ENCODE results near the gene RBM33.

RBM33 gene

GRCh38 chr7:155631155-155631554 lies 13.3 kb upstream of the RBM33 start:
- DNase-seq: no peak

DNA sequence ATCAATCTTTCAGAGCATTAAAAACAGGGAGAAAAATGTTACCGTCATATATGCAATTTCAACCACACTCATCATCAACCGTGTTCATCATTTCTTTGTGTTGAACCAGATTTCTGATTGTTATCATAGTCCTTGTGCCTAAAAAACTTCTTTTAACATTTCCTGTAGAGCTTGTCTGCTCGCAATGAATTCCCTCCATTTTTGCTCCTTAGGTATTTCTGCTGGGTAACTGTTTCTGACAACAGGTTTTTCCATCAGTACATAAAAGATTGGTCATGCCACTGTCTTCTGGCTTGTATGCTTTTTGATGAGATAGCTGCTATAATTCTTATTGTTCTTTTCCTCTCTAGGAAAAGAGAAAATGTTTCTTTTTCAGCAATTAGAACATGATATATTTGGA lies 8.6 kb upstream of the RBM33 start:
- DNase-seq: no peak

DNA sequence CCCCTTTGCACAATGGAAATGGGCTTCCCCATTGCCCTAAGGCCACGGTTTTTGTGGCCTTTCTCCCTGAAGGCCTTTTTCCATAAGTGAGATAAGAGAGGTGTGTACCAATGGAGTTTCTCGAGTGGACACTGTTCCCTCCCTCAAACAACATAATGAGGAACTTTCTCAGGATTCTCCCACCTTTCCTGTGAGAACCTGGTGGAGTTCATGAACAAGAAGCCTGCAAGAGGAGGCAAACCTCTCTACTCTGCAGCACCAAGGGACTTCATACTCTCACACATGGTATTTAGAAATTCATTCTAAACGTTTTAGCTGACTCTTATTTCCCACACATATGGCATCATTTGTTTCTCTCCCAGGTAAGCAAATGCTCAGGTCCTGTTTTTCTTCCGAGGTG lies 7.3 kb upstream of the RBM33 start:
- DNase-seq: no peak

DNA sequence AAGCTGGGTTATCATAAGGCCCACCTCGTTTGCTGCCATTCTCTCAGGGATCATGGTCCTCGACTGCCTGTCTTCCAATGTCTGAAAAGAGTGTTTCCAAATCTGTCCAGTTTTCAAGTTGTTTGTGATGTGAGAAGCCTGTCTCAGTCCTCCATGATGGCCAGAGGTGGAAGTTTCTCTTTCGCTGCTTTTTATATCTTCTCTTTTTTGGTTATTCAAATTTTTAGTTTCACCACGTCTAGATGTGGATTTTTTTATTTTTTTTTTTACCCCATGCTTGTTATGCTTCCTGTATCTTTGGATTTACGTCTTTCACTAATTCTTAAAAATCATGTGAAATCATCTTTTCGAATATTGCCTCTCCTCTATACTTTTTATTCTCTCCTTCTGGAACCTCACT lies 6.1 kb upstream of the RBM33 start:
- no peak for DNase-seq

GRCh38 chr7:155639958-155640520 lies 4.4 kb upstream of the RBM33 start:
- DNase-seq: no peak

GRCh38 chr7:155640629-155641028 lies 3.8 kb upstream of the RBM33 start:
- no peak for DNase-seq

DNA sequence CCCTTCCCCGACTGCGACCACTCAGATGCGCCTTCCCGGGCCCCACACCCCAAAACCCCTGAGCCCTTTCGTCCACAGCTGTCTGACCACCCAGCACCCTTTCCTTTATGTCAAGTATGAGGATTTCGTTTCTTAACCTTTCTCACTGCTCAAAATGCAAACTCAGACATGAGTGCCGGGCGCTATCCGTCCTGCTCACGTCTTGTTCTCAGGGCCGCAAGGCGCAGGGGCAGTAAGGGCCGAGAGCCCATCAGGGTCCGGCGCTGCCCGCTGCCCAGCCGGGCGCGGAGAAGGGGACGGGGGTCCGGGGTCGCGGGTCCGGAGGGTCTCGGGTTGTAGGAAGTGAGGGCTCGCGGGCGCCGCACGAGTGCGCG lies 670 bp upstream of the RBM33 start:
- DNase-seq: no peak

DNA sequence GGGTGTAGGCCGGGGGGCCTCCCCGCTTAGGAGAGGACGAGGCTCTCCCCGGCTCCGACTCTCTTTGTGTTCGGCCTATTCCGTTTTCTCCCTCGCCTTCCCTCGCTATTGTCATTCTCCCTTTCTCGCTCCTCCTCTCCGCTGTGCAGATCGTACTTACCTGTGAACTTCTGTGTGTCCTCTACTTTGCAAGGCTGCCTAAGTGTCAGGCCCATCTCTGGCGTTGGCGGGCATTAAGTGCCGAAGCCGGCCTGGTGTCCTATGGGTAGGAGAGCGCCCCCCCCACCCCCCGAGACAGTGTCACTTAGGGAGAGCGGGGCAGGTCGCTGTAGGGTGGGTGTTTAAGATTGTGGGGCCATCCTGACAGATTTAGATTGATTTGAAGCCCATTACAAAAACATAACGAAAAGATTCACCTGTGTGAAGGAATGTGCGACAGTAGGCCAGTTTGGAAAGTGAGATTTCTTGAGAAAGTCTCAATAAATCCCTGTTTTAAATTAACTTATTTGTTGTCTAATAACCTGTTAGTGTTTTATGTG lies 579 bp downstream of the RBM33 start:
- peak; percentile 25 for DNase-seq

GRCh38 chr7:155645662-155646061 lies 1.2 kb downstream of the RBM33 start:
- no peak for DNase-seq

DNA sequence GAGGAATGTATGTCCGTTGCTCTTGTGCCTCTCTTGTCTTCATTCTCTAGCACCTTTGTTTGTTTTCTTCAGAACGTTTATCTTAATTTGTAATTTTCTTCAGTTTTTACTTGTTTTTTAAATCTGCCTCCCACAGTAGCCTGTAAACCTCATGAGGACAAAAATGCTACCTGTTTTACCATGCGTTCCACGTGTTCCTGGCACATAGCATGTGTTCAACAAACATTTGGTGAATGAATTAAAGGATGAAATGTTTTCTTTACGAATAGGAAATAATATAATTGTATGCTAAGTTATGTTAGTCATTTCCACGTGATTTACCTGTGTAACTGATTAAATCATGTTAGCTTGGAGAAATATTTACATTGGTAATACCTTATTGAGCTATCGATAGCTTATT lies 2.2 kb downstream of the RBM33 start:
- no peak for DNase-seq

GRCh38 chr7:155647302-155647701 lies 2.8 kb downstream of the RBM33 start:
- no peak for DNase-seq

GRCh38 chr7:155647734-155648133 lies 3.3 kb downstream of the RBM33 start:
- DNase-seq: no peak

DNA sequence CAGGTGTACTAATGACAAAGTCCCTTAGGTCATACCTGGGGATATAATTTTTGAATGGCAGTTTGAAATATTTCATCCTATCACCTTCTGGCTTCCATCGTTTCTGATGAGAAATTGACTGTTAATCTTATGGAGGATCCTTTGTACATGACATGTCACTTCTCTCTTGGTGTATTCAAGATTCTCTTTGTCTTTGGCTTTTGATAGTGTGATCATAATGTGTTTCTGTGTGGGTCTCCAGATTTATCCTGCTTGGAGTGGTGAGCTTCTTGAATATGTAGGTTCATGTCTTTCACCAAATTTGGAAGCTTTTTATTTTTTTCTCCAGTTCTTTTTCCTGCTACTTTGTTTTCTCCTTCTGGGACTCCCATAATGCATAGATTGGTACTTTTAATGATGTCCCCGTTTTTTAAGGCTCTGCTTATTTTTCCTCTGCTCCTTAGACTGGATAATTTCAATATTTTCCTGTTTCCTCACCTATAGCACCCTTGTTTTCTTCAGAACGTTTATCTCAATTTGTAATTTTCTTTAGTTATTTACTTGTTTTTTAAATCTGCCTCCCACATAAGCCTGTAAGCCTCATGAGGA lies 4.4 kb downstream of the RBM33 start:
- DNase-seq: no peak

- DNase-seq: no peak
These were observed 5.1 kb downstream of the RBM33 start for GRCh38 chr7:155649588-155649987.

GRCh38 chr7:155652156-155653114 lies 8.0 kb downstream of the RBM33 start:
- DNase-seq: peak; percentile 73

GRCh38 chr7:155653803-155654202 lies 9.3 kb downstream of the RBM33 start:
- peak; percentile 69 for DNase-seq

DNA sequence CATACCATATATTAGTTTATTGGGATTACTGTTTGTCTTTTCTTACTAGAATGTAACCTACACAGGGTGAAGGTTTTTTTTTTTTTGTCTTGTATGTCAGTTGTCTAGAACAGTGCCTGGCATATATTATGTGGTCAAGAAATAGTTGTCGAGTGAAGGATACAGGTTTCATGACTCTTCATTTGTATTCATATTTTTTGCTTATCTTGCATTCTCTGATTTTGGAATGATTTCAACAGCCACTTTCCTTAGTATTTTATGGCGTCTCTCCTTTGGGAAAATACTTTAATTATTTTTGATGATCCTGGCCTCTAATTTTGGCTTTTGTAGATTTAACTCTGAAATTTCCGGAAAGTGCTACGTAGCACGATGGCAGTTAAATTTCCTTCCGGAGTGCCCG lies 12.4 kb downstream of the RBM33 start:
- no peak for DNase-seq

DNA sequence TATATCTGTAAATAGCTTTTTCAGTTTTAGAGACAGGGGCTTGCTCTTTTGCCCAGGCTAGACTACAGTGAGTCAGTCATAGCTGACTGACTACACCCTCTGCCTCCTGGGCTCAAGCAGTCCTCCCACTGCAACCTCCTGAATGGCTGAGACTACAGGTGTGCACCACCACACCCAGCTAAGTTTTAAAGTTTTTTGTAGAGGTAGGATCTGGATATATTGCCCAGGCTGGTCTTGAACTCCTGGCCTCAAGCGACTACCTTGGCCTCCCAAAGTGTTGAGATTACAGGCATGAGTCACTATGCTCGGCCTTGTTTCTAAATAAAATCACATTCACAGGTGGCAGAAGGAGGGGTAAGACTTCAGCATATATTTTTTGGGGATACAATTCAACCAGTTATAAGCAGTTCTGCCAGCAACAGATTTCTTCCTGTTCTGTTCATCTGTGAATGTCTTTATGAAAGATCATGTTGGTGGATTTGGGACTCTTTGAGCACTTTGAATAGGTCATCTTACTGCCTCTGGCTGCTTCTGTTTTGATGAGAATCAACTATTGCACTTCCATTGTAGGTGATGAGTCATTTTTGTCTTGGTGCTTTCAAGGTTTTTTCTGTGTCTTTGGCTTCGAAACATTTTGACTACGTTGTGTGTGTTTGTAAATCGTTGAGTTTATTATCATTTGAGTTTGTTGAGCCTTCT lies 15.7 kb downstream of the RBM33 start:
- DNase-seq: no peak

GRCh38 chr7:155660758-155661093 lies 16.3 kb downstream of the RBM33 start:
- no peak for DNase-seq

DNA sequence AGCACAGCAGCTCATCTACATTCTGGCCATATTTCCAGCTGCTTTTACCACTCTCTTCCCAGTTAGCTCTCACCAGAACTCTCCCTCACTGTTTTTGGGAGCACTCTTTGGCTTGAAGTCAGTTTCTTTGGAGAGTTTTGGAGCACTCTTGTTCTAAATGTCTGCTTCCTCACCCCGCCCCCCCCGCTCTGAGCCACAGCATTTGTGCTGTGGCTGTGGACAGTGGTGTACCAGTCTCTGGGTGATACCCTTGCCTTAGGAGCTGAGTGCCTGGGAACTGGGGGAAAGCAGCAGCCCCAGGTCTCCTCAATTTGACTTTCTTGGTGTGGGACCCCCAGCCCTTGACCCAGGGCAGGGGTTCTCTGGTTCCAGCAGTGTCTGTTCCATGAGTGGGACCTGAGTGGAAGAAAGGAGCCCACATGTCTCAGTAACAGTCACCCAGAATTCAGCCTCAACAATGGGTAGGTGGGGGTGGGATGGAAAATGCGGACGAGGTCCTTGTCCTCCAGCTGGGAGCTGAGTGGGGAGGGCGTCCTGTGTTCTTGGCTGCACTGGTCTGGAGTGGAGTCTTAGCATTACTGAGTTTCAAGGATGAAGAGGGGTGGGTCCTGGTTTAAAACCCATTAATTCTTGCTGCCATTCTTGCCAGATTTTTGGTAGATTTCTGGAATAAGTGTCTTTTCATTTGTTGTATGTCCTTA lies 18.0 kb downstream of the RBM33 start:
- DNase-seq: no peak

- DNase-seq: no peak
These were observed 19.5 kb downstream of the RBM33 start for GRCh38 chr7:155663937-155664336.

- no peak for DNase-seq
These were observed 20.9 kb downstream of the RBM33 start for GRCh38 chr7:155665079-155665956.

Measured in HCEC 1CT (cell line).